Lower lobe of right lung (tissue), 2 donors: Measurements from ENCODE around the gene LMLN. TPM values are rescaled to one million over a fixed set of nuclear protein-coding genes. Genes with fewer than 3 reads are reported as not detected.
A peak's percentile ranks its signal among the peaks of the same experiment; 100 is the strongest.
"Not testable (repeated sequence)": the region's sequence is repeated elsewhere in the genome, so short reads cannot be mapped to it uniquely, and the experiment has no call there.

Source experiments
- ATAC-seq, 2 donors: fragments of 200-7000 bp; cut with Tn5 transposase; one replicate each; pipeline ENCODE4 v1.9.1; 2020 to 2022; ENCODE audit warnings: mild to moderate bottlenecking in 2 of 2, moderate library complexity in 2 of 2
- DNase-seq: peaks from one replicate; pipeline ENCODE4 v3.0.0-alpha.2; 2020
- H3K27ac ChIP-seq: fragments of 200-600 bp; one replicate; pipeline ENCODE4 v1.8.0; 2022
- H3K27me3 ChIP-seq: fragments of 200-600 bp; one replicate; pipeline ENCODE4 v1.8.0; 2022; ENCODE audit warnings: low read depth
- H3K36me3 ChIP-seq: fragments of 200-600 bp; one replicate; pipeline ENCODE4 v1.8.0; 2022; ENCODE audit warnings: mild to moderate bottlenecking
- H3K4me1 ChIP-seq: fragments of 200-600 bp; one replicate; pipeline ENCODE4 v1.8.0; 2022
- H3K4me3 ChIP-seq: fragments of 200-600 bp; one replicate; pipeline ENCODE4 v1.8.0; 2022; ENCODE audit warnings: mild to moderate bottlenecking
- H3K9me3 ChIP-seq: fragments of 200-600 bp; one replicate; pipeline ENCODE4 v1.8.0; 2022
- intact Hi-C: fragments of 100-400 bp; cut with DNase I; formaldehyde crosslinking; loops from one replicate; pipeline ENCODE4 v1.11.0; 2022
- long read RNA-seq: library from polyadenylated mRNA; unstranded; transcript quantifications from one replicate; pipeline ENCODE4 v2.0.0, GENCODE V29; 2021
- total RNA-seq: library from RNA; stranded (reverse); fragmentation: NEBNext Ultra II Directional; extraction: Animal tissue kit (Norgen Biotek cat#: 25700); gene quantifications from one replicate; pipeline ENCODE4 v1.2.1, GENCODE V29; 2021
- TF ChIP-seq, protein P1 (sequence below): fragments of 200-600 bp; IDR thresholded peaks from one replicate; pipeline ENCODE4 v1.8.0; 2022; ENCODE audit warnings: antibody characterized with exemption, mild to moderate bottlenecking
- donor health status: DM: no; HTN: yes; CAD: no; lungs with severe emphysema.

Gene LMLN, protein sequence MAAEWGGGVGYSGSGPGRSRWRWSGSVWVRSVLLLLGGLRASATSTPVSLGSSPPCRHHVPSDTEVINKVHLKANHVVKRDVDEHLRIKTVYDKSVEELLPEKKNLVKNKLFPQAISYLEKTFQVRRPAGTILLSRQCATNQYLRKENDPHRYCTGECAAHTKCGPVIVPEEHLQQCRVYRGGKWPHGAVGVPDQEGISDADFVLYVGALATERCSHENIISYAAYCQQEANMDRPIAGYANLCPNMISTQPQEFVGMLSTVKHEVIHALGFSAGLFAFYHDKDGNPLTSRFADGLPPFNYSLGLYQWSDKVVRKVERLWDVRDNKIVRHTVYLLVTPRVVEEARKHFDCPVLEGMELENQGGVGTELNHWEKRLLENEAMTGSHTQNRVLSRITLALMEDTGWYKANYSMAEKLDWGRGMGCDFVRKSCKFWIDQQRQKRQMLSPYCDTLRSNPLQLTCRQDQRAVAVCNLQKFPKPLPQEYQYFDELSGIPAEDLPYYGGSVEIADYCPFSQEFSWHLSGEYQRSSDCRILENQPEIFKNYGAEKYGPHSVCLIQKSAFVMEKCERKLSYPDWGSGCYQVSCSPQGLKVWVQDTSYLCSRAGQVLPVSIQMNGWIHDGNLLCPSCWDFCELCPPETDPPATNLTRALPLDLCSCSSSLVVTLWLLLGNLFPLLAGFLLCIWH
- total RNA-seq = 12.3 TPM
- long read RNA-seq, full-length matches to known transcripts = 8 of 13 reads
- long read RNA-seq, partial matches to known transcripts = 1 of 13 reads
- long read RNA-seq, other reads (novel, unspliced or antisense) = 4 of 13 reads

DNA sequence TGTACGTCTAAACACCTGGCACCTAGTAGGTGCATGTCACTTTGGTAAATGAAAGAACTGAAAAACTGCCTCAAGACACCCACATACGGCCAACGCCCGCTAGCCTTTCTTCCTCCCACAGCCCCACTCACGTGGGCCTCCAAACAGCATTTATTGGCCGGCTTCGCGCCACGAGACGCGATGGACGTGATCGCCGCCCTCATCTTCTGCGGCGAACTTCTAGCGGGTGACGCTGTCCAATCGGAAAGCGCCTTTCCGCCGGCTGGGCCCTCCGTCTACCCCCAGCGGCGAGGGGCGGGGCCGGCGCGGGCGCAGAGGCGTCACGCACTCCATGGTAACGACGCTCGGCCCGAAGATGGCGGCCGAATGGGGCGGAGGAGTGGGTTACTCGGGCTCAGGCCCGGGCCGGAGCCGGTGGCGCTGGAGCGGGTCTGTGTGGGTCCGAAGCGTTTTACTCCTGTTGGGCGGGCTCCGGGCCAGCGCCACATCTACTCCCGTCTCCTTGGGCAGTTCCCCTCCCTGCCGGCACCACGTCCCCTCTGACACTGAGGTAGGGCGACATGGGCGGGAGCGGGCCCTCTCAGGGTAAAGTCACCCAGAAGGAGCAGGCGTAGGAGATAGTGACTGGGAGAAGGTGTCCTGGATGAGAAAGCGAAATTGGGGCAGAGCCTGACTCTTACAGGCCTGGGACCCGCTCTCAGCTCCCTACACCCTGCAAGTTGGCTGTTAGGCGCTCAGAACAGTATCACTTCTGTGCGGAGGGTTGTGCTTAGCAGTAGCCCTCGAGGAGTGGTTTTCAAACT is at the start of gene LMLN:
Gene LMLN, plus strand, starts transcription at position 327 of the 803 bp plus-strand sequence. Its CDS starts 29 bp downstream, at position 356.
- Histone ChIP-seq H3K27me3 (no peaks in the 10 kb centered on the region), H3K36me3 (peaks cover 21% of the 10 kb centered on the region), H3K9me3 (no peaks in the 10 kb centered on the region), H3K4me3 (peak within 1 kb of the TSS; percentile 99), H3K4me1 (peaks cover 46% of the 10 kb centered on the region), H3K27ac (peak within 1 kb of the TSS; percentile 85)
- TF ChIP-seq, protein P1, sequence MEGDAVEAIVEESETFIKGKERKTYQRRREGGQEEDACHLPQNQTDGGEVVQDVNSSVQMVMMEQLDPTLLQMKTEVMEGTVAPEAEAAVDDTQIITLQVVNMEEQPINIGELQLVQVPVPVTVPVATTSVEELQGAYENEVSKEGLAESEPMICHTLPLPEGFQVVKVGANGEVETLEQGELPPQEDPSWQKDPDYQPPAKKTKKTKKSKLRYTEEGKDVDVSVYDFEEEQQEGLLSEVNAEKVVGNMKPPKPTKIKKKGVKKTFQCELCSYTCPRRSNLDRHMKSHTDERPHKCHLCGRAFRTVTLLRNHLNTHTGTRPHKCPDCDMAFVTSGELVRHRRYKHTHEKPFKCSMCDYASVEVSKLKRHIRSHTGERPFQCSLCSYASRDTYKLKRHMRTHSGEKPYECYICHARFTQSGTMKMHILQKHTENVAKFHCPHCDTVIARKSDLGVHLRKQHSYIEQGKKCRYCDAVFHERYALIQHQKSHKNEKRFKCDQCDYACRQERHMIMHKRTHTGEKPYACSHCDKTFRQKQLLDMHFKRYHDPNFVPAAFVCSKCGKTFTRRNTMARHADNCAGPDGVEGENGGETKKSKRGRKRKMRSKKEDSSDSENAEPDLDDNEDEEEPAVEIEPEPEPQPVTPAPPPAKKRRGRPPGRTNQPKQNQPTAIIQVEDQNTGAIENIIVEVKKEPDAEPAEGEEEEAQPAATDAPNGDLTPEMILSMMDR = no peak
- intact Hi-C loops = no loop called here
- ATAC-seq (peak; percentile 96 to 98), DNase-seq (peak; percentile 98)

DNA sequence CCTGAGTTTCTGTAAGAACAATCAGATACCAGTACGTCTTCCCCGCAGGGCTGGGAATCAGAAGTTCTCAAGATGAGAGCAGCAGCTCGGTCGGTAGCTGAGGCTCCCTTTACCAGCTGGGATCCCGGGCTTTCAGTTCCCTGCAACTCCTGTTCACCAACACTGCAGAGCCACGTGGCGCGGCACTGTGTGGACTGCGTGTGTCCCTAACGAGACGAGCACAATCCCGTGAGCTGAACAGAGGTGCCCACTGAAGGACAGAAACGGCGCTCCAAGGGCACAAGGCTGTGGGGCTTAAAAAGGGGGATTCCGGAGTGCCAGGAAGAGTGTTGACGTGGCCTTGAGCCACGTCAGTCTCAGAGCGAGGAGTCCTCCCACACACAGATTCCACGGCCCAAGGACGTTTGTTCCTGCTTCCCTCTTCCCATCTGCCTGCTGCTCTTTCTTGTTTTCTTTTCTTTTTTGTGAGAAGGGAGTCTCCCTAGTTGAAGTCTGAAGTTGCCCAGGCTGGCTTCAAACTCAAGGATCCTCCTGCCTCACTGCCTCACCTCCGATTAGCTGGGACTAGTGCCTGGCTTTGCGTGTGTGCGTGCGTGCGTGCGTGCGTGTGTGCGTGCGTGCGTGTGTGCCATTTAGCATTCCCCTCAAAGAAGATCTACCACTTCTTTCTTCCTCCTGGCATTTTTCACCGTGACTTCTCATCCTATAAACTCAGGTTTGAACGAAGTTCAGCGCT is 47.1 kb upstream of the LMLN start:
- no peak overlapping the region for H3K27ac ChIP-seq
- no peak for DNase-seq
- H3K4me3 ChIP-seq = no peak overlapping the region

DNA sequence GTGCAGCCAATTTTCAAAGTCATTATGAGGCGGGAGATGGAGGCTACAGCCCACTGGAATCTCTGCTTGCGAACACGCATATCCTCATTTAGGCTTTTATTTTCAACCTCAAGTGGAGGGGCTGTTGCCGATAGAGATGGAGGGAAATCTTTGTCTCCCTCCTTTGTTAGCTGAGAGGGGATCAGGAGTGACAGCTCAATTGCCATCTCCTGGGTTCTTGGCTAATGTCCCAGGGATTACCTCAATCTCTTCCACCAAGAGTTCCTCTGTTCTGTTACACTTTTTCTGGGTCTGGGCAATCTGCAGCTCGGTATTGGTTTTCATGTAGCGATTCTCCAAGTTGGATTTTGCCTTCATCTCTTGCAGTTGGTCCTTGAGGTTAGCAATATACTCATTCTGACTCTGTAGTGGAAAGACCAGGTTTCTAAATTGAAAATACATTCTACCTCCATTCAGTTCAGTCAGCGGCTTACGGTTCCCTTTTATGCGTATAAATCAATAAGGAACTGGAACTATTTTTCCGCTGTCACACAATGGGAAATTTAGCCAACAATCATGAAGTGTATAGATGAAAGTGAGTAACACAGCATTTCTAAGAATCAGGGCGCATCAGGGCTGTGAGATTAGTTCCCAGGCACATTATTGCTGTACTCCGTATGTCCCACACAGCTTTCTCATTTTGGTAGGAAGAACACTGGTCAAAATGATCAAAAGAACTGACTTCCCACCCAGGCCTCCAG is 46.2 kb upstream of the LMLN start:
- H3K27me3 ChIP-seq = no peaks in the 10 kb centered on the region
- peaks cover 6% of the 10 kb centered on the region for H3K36me3 ChIP-seq
- H3K4me3 ChIP-seq = no peak overlapping the region
- no peak overlapping the region for H3K27ac ChIP-seq
- H3K9me3 ChIP-seq = no peaks in the 10 kb centered on the region
- no peak for ATAC-seq
- TF ChIP-seq, protein P1 = no peak
- intact Hi-C loops = no loop called here
- DNase-seq = no peak
- H3K4me1 ChIP-seq = no peaks in the 10 kb centered on the region

More for the DNA sequence above, 47.1 kb upstream of the LMLN start:
- intact Hi-C loops = no loop called here
- no peak for ATAC-seq
- Histone ChIP-seq H3K27me3 (no peaks in the 10 kb centered on the region), H3K9me3 (no peaks in the 10 kb centered on the region), H3K36me3 (peaks cover 6% of the 10 kb centered on the region), H3K4me1 (no peaks in the 10 kb centered on the region)
- TF ChIP-seq, protein P1 = no peak

DNA sequence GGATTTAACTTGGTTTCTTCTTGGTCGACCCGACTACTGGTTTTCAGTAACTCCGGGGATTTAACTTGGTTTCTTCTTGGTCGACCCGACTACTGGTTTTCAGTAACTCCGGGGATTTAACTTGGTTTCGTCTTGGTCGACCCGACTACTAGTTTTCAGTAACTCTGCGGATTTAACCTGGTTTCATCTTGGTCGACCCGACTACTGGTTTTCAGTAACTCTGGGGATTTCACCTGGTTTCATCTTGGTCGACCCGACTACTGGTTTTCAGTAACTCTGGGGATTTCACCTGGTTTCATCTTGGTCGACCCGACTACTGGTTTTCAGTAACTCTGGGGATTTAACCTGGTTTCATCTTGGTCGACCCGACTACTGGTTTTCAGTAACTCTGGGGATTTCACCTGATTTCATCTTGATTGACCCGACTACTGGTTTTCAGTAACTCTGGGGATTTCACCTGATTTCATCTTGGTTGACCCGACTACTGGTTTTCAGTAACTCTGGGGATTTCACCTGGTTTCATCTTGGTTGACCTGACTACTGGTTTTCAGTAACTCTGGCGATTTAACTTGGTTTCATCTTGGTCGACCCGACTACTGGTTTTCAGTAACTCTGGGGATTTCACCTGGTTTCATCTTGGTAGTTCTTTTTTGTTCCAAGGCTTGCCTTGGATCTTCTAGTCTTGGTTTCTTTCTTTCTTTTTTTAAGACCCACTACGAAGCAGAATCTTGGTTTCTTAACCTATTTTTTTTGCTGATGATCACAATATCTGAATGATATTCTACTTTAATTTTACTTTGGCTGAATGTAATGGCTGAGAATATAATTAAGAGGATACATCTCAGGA is 38.4 kb upstream of the LMLN start:
- ATAC-seq, H3K4me3 ChIP-seq, H3K27ac ChIP-seq, intact Hi-C loops, DNase-seq, H3K4me1 ChIP-seq, H3K27me3 ChIP-seq, H3K9me3 ChIP-seq: not testable (repeated sequence)
- H3K36me3 ChIP-seq = peaks cover 11% of the 10 kb centered on the region
